Inflammatory macrophage (primary cell): ENCODE data around the gene CBLB.

Experiments
- DNase-seq, 2 donors: peaks; one replicate each; pipeline ENCODE4 v3.0.0-alpha.2; 2020 to 2022

Gene CBLB

GRCh38 chr3:105845488-105845887 is 23.3 kb downstream of the CBLB start:
- no peak for DNase-seq

GRCh38 chr3:105844704-105845103 is 24.1 kb downstream of the CBLB start:
- DNase-seq: no peak

GRCh38 chr3:105843994-105844393 is 24.8 kb downstream of the CBLB start:
- no peak for DNase-seq

GRCh38 chr3:105842943-105843342 is 25.9 kb downstream of the CBLB start:
- DNase-seq: no peak

GRCh38 chr3:105842449-105842848 is 26.4 kb downstream of the CBLB start:
- DNase-seq: no peak

- no peak for DNase-seq
Measured at GRCh38 chr3:105837947-105838346, 30.9 kb downstream of the CBLB start.

GRCh38 chr3:105837143-105837740 is 31.6 kb downstream of the CBLB start:
- DNase-seq: no peak

GRCh38 chr3:105836533-105836932 is 32.3 kb downstream of the CBLB start:
- DNase-seq: no peak

- DNase-seq: no peak
Measured at GRCh38 chr3:105835606-105836005, 33.2 kb downstream of the CBLB start.

- no peak for DNase-seq
Measured at GRCh38 chr3:105834768-105835167, 34.0 kb downstream of the CBLB start.

- DNase-seq: no peak
Measured at GRCh38 chr3:105832644-105833043, 36.2 kb downstream of the CBLB start.

- DNase-seq: no peak
Measured at GRCh38 chr3:105830836-105831235, 38.0 kb downstream of the CBLB start.

- DNase-seq: no peak
Measured at GRCh38 chr3:105829871-105830622, 38.8 kb downstream of the CBLB start.

- DNase-seq: no peak
Measured at GRCh38 chr3:105829229-105829628, 39.6 kb downstream of the CBLB start.

GRCh38 chr3:105828703-105829102 is 40.1 kb downstream of the CBLB start:
- DNase-seq: no peak

- DNase-seq: peak; percentile 76 to 87
Measured at GRCh38 chr3:105827959-105828358, 40.9 kb downstream of the CBLB start.

GRCh38 chr3:105826778-105827634 is 41.8 kb downstream of the CBLB start:
- DNase-seq: peak; percentile 24 to 42

- no peak for DNase-seq
Measured at GRCh38 chr3:105824129-105824528, 44.7 kb downstream of the CBLB start.

- peak in 1 of 2 donors; percentile 24 for DNase-seq
Measured at GRCh38 chr3:105823149-105823867, 45.5 kb downstream of the CBLB start.

GRCh38 chr3:105822171-105823123 is 46.4 kb downstream of the CBLB start:
- no peak for DNase-seq

GRCh38 chr3:105821433-105821832 is 47.4 kb downstream of the CBLB start:
- DNase-seq: no peak

GRCh38 chr3:105816833-105817232 is 52.0 kb downstream of the CBLB start:
- no peak for DNase-seq
